Astrocyte (in vitro differentiated cells and primary cell): Measurements from ENCODE around the gene SUN2.

Source experiments
- EZH2 ChIP-seq: IDR thresholded peaks from 2 replicates; pipeline ENCODE4 v1.6.1; 2012; ENCODE audit warnings: mild to moderate bottlenecking, low read length, inconsistent platforms; ENCODE audit not compliant: insufficient read depth
- TF ChIP-seq, protein P1 (sequence below): IDR thresholded peaks from 2 replicates; pipeline ENCODE4 v1.5.1; 2011; ENCODE audit warnings: low read depth, mild to moderate bottlenecking, inconsistent platforms, low read length, moderate library complexity; ENCODE audit not compliant: insufficient read depth

- TF ChIP-seq, protein P1, sequence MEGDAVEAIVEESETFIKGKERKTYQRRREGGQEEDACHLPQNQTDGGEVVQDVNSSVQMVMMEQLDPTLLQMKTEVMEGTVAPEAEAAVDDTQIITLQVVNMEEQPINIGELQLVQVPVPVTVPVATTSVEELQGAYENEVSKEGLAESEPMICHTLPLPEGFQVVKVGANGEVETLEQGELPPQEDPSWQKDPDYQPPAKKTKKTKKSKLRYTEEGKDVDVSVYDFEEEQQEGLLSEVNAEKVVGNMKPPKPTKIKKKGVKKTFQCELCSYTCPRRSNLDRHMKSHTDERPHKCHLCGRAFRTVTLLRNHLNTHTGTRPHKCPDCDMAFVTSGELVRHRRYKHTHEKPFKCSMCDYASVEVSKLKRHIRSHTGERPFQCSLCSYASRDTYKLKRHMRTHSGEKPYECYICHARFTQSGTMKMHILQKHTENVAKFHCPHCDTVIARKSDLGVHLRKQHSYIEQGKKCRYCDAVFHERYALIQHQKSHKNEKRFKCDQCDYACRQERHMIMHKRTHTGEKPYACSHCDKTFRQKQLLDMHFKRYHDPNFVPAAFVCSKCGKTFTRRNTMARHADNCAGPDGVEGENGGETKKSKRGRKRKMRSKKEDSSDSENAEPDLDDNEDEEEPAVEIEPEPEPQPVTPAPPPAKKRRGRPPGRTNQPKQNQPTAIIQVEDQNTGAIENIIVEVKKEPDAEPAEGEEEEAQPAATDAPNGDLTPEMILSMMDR, result no peak
- TF ChIP-seq EZH2, result no peak
These were observed 70.9 kb downstream of the SUN2 start for GRCh38 chr22:38684895-38685294.
